GM18858 (cell line): Measurements from ENCODE around the gene SLC25A23.

Source experiments
- ATAC-seq: cut with Tn5 transposase; IDR thresholded peaks from one replicate; pipeline ENCODE4 v1.9.1; 2021; ENCODE audit not compliant: unreplicated experiment

Gene SLC25A23

DNA sequence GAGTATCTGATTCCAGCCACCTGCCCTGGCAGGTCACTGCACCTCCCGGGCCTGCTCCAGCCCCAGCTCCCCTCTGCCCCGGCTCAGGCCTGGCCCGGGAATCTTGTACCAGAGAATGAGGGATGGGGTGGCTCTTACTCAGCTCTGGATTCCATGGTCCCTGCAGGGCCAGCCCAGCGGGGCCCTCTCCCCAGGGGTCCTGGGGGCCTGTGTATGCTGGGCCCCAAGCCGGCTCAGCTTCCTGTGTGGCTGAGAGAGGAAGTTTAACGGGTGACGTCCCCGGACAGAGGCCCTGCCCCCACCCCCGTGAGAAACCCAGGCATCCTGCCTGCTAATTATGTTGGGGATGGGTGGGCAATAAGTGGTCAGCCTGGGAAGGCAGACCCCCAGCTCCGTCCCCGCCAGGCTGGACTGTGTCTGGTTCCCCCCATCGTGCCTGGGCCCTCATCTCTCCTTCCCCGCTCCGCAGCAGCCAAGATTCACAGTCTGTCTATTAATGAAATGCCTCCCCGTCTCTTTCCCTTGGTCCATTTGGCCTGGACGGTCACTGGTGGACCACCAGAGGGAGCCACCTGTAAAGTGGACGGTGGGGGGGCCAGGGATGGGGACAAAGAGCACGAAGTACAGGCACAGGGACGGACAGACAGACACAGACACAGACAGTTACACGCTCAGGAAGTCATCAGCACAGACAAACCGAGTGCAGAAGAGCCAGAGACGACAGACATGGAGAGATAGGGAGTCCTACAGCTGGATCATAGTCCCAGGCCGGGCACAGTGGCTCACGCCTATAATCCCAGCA lies 22.1 kb upstream of the SLC25A23 start, which contains the start of gene DENND1C:
Gene DENND1C (minus strand): TSS at position 247 of the 802 bp plus-strand sequence. CDS start 92 bp downstream, at position 155.
- ATAC-seq = peak; percentile 47

- ATAC-seq = no peak
These were observed 21.3 kb upstream of the SLC25A23 start for GRCh38 chr19:6480848-6481415.

GRCh38 chr19:6479836-6480398 lies 20.3 kb upstream of the SLC25A23 start:
- no peak for ATAC-seq

- no peak for ATAC-seq
These were observed 19.2 kb upstream of the SLC25A23 start for GRCh38 chr19:6478815-6479214.

DNA sequence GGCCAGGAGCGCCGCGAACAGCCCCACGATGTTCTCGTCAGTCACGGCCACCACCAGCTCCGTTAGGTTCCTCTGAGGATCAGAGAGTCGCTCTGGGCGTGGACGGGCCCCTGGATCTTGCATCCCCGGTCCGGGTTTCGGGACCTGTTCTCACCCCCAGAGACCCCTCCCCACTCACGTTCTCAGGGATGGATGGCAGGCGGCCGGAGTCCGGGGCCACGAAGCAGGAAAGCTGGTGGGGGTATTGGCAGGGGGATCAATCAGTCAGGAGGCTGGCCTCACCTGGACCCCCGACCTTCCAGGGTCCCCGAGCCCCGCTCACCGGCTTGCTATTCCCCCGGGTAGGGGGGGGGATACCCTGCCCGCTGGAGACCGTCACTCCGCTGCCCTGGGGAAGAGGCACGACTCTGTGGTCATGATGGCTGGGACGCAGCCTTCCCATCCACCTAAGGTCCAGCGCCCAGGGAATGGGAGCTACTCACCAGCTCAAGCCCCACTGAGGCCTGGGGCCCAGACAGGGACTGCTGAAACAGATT lies 17.4 kb upstream of the SLC25A23 start:
- no peak for ATAC-seq

DNA sequence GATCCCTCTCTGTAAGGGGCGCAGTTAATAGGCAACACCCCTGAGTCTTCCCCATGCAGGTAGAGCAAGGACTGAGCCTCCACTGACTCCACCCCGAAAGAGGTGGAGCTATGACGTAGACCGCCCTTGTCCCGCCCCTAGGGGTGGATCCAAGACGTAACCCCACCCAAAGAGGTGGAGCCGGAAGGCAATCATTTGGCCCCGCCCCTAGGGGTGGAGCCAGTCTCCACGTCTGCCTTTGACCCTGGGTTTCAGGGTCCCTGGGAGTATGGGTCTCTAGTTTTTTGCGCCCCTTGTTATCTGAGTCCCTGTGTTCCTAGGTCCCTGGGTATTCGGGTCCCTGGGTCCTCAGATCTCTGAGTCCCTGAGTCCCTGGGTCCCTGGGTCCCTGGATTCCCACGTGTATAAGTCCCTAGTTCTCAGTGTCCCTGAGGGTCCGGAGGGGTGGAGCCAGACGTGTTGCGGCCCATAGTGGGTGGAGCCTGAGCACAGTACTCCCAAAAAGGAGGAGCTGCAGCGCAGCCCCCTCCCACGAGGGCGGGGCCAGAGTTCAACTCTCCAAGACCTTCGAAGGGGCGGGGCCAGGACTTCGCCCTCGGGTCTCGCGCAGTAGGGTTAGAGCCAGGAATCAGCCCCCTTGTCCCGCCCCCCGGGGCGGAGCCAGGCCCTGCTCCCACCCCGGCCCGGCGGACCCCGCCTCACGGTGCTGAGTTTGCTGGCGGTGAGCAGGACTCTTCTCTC lies 16.7 kb upstream of the SLC25A23 start:
- no peak for ATAC-seq

GRCh38 chr19:6475321-6476108 lies 15.9 kb upstream of the SLC25A23 start:
- ATAC-seq = no peak

DNA sequence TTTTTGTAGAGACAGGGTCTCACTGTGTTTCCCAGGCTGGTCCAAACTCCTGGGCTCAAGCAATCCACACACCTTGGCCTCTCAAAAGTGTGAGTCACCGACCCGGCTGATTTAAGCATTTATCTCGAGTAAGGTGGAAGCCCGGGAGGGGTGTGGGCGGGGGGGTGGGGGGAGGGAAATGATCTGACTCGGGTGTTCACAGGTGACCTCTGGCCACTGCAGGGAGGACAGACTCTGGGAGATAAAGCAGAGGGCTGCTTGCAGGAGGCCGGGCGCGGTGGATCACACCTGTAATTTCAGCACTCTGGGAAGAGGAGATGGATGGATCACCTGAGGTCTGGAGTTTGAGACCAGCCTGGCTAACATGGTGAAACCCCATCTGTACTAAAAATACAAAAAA lies 14.1 kb upstream of the SLC25A23 start:
- no peak for ATAC-seq

GRCh38 chr19:6472713-6473112 lies 13.1 kb upstream of the SLC25A23 start:
- no peak for ATAC-seq

DNA sequence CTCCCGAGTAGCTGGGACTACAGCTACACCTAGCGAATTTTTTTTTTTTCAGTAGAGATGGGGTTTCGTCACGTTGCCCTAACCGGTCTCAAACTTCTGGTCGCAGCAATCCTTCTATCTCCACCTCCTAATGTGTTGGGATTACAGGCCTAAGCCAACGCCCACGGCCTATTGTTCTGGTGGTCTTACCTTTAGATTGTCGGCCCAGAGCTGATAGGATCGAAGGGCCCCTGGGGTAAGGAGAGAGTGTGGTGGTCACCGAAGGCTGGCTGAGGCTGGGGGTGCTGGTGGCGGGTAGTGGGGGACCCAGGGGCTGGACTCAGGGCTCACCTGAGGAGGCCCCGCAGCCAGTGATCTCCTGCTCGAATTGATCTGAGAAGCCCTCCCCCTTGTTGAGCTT lies 11.5 kb upstream of the SLC25A23 start:
- ATAC-seq = no peak

GRCh38 chr19:6470173-6470572 lies 10.6 kb upstream of the SLC25A23 start:
- no peak for ATAC-seq

GRCh38 chr19:6467384-6467783 lies 7.8 kb upstream of the SLC25A23 start:
- no peak for ATAC-seq

DNA sequence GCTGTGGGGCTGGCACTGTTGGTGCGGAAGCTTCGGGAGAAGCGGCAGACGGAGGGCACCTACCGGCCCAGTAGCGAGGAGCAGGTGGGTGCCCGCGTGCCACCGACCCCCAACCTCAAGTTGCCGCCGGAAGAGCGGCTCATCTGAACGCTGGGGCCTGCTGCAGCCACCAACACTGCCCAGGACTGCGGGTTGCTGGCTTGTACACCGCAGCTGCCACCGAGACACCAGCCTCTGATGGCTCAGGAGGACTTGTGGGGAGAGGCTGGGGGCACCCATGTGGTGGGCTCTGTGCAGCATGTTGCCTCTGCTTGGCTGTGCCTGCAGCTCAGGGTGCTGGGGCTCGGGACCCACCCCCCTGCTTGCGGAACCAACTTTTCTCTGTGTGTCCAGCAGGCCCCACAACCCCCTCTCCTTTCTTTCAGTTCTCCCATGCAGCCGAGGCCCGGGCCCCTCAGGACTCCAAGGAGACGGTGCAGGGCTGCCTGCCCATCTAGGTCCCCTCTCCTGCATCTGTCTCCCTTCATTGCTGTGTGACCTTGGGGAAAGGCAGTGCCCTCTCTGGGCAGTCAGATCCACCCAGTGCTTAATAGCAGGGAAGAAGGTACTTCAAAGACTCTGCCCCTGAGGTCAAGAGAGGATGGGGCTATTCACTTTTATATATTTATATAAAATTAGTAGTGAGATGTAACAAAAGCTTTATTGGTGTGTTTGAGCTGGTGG lies 7.1 kb upstream of the SLC25A23 start:
- no peak for ATAC-seq

- ATAC-seq = no peak
These were observed 6.1 kb upstream of the SLC25A23 start for GRCh38 chr19:6465663-6466062.

- no peak for ATAC-seq
These were observed 5.4 kb upstream of the SLC25A23 start for GRCh38 chr19:6465006-6465405.

- ATAC-seq = no peak
These were observed 4.7 kb upstream of the SLC25A23 start, which contains the start of gene CRB3 for GRCh38 chr19:6464070-6464873. Gene CRB3, plus strand, starts transcription at chr19:6464271. Its CDS starts 431 bp downstream, at chr19:6464702.

- peak; percentile 50 for ATAC-seq
These were observed 700 bp upstream of the SLC25A23 start for GRCh38 chr19:6460099-6460884.

DNA sequence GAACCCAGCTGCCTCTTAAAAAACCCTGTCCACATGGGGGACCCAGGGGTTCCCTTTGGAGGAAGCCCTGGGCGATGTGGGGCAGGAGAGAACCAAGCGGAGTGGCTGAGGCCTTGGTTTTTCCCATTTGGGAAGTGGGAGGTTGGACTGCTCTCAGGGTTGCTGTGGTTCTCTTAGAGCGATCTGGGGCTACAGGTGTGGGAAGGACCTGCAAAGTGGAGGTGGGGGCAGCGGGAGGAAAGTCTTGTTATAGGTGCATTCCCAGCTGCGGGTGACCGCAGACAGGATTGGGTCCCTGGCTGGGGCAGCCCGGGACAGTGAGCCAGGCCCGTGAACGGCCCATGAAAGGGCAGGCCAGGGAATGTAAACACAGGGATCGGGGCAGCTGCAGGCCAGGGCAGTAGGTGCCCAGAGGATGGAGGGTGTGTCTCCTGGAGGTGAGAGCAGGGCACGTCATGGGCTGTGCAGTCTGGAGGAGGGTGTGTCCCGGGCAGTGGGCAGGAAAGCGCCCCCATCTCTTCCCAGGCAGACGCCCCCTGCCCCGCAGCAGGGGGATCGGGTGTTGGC lies 814 bp downstream of the SLC25A23 start:
- no peak for ATAC-seq
